Measurements from ENCODE around the gene MUC7. TPM values are rescaled to one million over a fixed set of nuclear protein-coding genes. Genes with fewer than 3 reads are reported as not detected.

The MUC7 gene
- total RNA-seq, 1 experiment from 2014 or later, result not detected

DNA sequence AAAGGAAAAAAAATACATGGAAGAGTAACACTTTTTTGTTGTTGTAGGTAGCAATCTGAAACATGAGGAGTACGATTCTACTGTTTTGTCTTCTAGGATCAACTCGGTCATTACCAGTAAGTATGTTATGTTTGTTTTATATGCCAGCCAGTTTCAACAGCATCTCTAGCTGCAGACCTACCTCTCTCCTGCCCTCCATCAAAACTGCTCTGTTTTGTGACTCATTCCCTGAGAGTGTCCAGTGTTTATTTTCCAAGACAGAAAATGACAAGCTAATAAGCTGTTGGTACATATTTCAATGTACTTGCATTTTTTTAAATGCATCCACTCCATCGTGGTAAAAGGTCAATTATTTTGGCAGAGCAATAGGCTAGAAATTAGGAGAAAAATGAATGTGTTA is 46.7 kb downstream of the MUC7 start (continued):
- TF ChIP-seq, protein P1, sequence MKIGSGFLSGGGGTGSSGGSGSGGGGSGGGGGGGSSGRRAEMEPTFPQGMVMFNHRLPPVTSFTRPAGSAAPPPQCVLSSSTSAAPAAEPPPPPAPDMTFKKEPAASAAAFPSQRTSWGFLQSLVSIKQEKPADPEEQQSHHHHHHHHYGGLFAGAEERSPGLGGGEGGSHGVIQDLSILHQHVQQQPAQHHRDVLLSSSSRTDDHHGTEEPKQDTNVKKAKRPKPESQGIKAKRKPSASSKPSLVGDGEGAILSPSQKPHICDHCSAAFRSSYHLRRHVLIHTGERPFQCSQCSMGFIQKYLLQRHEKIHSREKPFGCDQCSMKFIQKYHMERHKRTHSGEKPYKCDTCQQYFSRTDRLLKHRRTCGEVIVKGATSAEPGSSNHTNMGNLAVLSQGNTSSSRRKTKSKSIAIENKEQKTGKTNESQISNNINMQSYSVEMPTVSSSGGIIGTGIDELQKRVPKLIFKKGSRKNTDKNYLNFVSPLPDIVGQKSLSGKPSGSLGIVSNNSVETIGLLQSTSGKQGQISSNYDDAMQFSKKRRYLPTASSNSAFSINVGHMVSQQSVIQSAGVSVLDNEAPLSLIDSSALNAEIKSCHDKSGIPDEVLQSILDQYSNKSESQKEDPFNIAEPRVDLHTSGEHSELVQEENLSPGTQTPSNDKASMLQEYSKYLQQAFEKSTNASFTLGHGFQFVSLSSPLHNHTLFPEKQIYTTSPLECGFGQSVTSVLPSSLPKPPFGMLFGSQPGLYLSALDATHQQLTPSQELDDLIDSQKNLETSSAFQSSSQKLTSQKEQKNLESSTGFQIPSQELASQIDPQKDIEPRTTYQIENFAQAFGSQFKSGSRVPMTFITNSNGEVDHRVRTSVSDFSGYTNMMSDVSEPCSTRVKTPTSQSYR (CRISPR knock-in tag; IDR thresholded peaks at IDR 0.05), result no peak
- no peak for TF ChIP-seq ZBTB21 (CRISPR knock-in tag; IDR thresholded peaks at IDR 0.05; ENCODE audit: borderline replicate concordance)
- no peak for TF ChIP-seq GTF2I (CRISPR knock-in tag; conservative IDR thresholded peaks at IDR 0.05)
- no peak for TF ChIP-seq HMGA2 (CRISPR knock-in tag; IDR thresholded peaks at IDR 0.05)
- no peak for TF ChIP-seq ATF1 (CRISPR knock-in tag; IDR thresholded peaks at IDR 0.05)
- TF ChIP-seq ETV6 (CRISPR knock-in tag; IDR thresholded peaks at IDR 0.05), result no peak
- no peak for TF ChIP-seq KAT7 (CRISPR knock-in tag; IDR thresholded peaks at IDR 0.05; ENCODE audit: borderline replicate concordance)
- TF ChIP-seq, protein P2, sequence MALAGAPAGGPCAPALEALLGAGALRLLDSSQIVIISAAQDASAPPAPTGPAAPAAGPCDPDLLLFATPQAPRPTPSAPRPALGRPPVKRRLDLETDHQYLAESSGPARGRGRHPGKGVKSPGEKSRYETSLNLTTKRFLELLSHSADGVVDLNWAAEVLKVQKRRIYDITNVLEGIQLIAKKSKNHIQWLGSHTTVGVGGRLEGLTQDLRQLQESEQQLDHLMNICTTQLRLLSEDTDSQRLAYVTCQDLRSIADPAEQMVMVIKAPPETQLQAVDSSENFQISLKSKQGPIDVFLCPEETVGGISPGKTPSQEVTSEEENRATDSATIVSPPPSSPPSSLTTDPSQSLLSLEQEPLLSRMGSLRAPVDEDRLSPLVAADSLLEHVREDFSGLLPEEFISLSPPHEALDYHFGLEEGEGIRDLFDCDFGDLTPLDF (CRISPR knock-in tag; IDR thresholded peaks at IDR 0.05), result no peak
- no peak for TF ChIP-seq CREM (CRISPR knock-in tag; IDR thresholded peaks at IDR 0.05)
- TF ChIP-seq, protein P3, sequence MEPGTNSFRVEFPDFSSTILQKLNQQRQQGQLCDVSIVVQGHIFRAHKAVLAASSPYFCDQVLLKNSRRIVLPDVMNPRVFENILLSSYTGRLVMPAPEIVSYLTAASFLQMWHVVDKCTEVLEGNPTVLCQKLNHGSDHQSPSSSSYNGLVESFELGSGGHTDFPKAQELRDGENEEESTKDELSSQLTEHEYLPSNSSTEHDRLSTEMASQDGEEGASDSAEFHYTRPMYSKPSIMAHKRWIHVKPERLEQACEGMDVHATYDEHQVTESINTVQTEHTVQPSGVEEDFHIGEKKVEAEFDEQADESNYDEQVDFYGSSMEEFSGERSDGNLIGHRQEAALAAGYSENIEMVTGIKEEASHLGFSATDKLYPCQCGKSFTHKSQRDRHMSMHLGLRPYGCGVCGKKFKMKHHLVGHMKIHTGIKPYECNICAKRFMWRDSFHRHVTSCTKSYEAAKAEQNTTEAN (CRISPR knock-in tag; IDR thresholded peaks at IDR 0.05), result no peak

DNA sequence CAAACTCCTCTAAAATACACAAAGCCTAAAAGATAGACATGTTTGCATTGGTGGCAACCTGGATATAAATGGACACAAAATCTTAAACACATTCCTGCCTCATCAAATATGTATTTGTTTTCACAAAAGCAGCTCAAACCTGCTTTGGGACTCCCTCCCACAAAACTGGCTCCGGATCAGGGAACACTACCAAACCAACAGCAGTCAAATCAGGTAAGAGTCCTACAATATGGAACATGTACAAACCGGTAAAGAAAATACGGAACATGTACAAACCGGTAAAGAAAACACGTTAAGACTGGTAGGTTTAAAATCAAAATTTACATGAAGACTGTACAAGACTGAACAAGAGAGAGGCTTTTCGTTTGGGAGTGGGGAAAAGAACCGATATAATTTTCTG is 50.6 kb downstream of the MUC7 start:
- H3K27me3 Mint-ChIP-seq (ENCODE audit: low read depth), result no peaks in the 10 kb centered on the region
- ATAC-seq (no peak), DNase-seq (ENCODE audit: low spot score) (no peak)
- ChIA-PET CTCF (no interaction called here), POLR2A (no interaction called here)
- no peaks in the 10 kb centered on the region for H3K4me1 Mint-ChIP-seq
- no peak overlapping the region for H3K4me3 Mint-ChIP-seq
- no peak for TF ChIP-seq KAT7 (CRISPR knock-in tag; IDR thresholded peaks at IDR 0.05; ENCODE audit: borderline replicate concordance)
- TF ChIP-seq, protein P4, sequence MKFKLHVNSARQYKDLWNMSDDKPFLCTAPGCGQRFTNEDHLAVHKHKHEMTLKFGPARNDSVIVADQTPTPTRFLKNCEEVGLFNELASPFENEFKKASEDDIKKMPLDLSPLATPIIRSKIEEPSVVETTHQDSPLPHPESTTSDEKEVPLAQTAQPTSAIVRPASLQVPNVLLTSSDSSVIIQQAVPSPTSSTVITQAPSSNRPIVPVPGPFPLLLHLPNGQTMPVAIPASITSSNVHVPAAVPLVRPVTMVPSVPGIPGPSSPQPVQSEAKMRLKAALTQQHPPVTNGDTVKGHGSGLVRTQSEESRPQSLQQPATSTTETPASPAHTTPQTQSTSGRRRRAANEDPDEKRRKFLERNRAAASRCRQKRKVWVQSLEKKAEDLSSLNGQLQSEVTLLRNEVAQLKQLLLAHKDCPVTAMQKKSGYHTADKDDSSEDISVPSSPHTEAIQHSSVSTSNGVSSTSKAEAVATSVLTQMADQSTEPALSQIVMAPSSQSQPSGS (CRISPR knock-in tag; IDR thresholded peaks at IDR 0.05; ENCODE audit: borderline replicate concordance, low read depth), result no peak
- TF ChIP-seq ZNF138 (CRISPR knock-in tag; conservative IDR thresholded peaks at IDR 0.05), result no peak
- TF ChIP-seq CBFB (CRISPR knock-in tag; IDR thresholded peaks at IDR 0.05; ENCODE audit: low read depth), result no peak
- TF ChIP-seq, protein P5, sequence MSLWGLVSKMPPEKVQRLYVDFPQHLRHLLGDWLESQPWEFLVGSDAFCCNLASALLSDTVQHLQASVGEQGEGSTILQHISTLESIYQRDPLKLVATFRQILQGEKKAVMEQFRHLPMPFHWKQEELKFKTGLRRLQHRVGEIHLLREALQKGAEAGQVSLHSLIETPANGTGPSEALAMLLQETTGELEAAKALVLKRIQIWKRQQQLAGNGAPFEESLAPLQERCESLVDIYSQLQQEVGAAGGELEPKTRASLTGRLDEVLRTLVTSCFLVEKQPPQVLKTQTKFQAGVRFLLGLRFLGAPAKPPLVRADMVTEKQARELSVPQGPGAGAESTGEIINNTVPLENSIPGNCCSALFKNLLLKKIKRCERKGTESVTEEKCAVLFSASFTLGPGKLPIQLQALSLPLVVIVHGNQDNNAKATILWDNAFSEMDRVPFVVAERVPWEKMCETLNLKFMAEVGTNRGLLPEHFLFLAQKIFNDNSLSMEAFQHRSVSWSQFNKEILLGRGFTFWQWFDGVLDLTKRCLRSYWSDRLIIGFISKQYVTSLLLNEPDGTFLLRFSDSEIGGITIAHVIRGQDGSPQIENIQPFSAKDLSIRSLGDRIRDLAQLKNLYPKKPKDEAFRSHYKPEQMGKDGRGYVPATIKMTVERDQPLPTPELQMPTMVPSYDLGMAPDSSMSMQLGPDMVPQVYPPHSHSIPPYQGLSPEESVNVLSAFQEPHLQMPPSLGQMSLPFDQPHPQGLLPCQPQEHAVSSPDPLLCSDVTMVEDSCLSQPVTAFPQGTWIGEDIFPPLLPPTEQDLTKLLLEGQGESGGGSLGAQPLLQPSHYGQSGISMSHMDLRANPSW (CRISPR knock-in tag; conservative IDR thresholded peaks at IDR 0.05; ENCODE audit: low read depth), result no peak
- TF ChIP-seq ZNF671 (CRISPR knock-in tag; IDR thresholded peaks at IDR 0.05), result no peak
- no peak for TF ChIP-seq GABPB1 (CRISPR knock-in tag; IDR thresholded peaks at IDR 0.05)
- TF ChIP-seq ATF1 (CRISPR knock-in tag; IDR thresholded peaks at IDR 0.05), result no peak
- TF ChIP-seq RORB (CRISPR knock-in tag; IDR thresholded peaks at IDR 0.05), result no peak
- no peak for TF ChIP-seq ZBTB21 (CRISPR knock-in tag; IDR thresholded peaks at IDR 0.05; ENCODE audit: borderline replicate concordance)
- TF ChIP-seq ZNF416 (CRISPR knock-in tag; IDR thresholded peaks at IDR 0.05), result no peak
- TF ChIP-seq, protein P2 (CRISPR knock-in tag; IDR thresholded peaks at IDR 0.05), result no peak
- no peak for TF ChIP-seq SP1 (CRISPR knock-in tag; conservative IDR thresholded peaks at IDR 0.05)
- no peak for TF ChIP-seq PRRX2 (CRISPR knock-in tag; IDR thresholded peaks at IDR 0.05)
- no peaks in the 10 kb centered on the region for H3K9me3 Mint-ChIP-seq
- no peak overlapping the region for H3K27ac Mint-ChIP-seq
- H3K36me3 Mint-ChIP-seq, result no peaks in the 10 kb centered on the region
